Measurements from ENCODE around the gene PRKRA. TPM values are rescaled to one million over a fixed set of nuclear protein-coding genes. Genes with fewer than 3 reads are reported as not detected.

PRKRA gene
- polyA plus RNA-seq, 1 of the 3 experiments (the other 2 are of a cell fraction), result 44.3 TPM

DNA sequence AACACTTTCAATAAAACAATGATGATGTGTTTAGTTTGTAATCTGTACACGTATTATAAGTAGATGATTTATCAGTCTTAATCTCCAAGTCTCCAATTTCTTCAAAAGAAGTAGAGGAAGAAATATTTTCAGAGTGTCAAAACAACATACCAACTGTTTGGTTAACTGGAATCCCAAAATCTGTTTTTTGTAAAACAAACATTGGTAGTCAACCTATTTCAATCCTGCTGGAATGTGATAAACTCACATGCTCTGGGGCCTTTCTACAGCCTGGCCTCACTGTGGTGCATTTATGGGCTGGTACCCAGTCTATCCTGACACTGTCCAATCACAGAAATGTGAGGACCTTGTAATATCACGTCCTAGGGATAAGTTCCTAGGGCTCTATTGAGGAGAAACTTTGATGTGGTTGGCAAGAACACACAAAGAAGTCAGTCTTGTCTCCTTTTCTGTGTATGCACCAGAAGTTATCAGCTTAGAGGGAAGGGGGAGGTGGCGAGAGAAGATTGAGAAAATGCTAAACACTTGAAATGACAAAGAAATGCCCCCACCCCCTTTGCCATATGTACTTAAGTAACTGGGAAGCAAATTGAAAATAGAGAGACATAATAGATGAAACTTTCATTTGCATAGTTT, 47.2 kb downstream of the PRKRA start:
- H3K9me3 ChIP-seq, result no peaks in the 10 kb centered on the region
- no peaks in the 10 kb centered on the region for H4K20me1 ChIP-seq (ENCODE audit: insufficient read depth)
- H3K79me2 ChIP-seq (ENCODE audit: insufficient read depth), result no peaks in the 10 kb centered on the region
- H2AFZ ChIP-seq (ENCODE audit: low read depth), result 0 out of 2 replicates have a peak overlapping the region, but pooled peaks have one; percentile 51
- CTCF ChIA-PET, result interaction anchor here (3.3 to 14.9 kb wide), 2 partner anchors 9 to 13 kb away, joined by 9 to 199 read pairs; no protein-coding TSS in a partner anchor
- DNase-seq, result no peak
- no peak overlapping the region for H3K4me2 ChIP-seq
- no peaks in the 10 kb centered on the region for H3K36me3 ChIP-seq (replicated peaks in 1 of 2; ENCODE audit: control insufficient read depth in 1 of 2, insufficient read depth in 2 of 2, low read length in 1 of 2)
- no peak overlapping the region for H3K9ac ChIP-seq
- TF ChIP-seq GABPA (IDR thresholded peaks at IDR 0.05; ENCODE audit: low read depth), result no peak
- TF ChIP-seq YY1 (IDR thresholded peaks at IDR 0.05; ENCODE audit: low read depth), result no peak
- no peak for TF ChIP-seq FOSL2 (IDR thresholded peaks at IDR 0.05; ENCODE audit: borderline replicate concordance, low read depth)
- TF ChIP-seq, protein P1, sequence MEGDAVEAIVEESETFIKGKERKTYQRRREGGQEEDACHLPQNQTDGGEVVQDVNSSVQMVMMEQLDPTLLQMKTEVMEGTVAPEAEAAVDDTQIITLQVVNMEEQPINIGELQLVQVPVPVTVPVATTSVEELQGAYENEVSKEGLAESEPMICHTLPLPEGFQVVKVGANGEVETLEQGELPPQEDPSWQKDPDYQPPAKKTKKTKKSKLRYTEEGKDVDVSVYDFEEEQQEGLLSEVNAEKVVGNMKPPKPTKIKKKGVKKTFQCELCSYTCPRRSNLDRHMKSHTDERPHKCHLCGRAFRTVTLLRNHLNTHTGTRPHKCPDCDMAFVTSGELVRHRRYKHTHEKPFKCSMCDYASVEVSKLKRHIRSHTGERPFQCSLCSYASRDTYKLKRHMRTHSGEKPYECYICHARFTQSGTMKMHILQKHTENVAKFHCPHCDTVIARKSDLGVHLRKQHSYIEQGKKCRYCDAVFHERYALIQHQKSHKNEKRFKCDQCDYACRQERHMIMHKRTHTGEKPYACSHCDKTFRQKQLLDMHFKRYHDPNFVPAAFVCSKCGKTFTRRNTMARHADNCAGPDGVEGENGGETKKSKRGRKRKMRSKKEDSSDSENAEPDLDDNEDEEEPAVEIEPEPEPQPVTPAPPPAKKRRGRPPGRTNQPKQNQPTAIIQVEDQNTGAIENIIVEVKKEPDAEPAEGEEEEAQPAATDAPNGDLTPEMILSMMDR (IDR thresholded peaks at IDR 0.05), result no peak
- TF ChIP-seq, protein P2, sequence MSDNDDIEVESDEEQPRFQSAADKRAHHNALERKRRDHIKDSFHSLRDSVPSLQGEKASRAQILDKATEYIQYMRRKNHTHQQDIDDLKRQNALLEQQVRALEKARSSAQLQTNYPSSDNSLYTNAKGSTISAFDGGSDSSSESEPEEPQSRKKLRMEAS (IDR thresholded peaks at IDR 0.05; ENCODE audit: low read depth), result no peak
- TF ChIP-seq, protein P3, sequence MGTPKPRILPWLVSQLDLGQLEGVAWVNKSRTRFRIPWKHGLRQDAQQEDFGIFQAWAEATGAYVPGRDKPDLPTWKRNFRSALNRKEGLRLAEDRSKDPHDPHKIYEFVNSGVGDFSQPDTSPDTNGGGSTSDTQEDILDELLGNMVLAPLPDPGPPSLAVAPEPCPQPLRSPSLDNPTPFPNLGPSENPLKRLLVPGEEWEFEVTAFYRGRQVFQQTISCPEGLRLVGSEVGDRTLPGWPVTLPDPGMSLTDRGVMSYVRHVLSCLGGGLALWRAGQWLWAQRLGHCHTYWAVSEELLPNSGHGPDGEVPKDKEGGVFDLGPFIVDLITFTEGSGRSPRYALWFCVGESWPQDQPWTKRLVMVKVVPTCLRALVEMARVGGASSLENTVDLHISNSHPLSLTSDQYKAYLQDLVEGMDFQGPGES (IDR thresholded peaks at IDR 0.05; ENCODE audit: low read depth, low read length), result no peak
- no peak for TF ChIP-seq MEF2A (IDR thresholded peaks at IDR 0.05; ENCODE audit: borderline replicate concordance, low read depth)
- TF ChIP-seq GATA2 (CRISPR knock-in tag; IDR thresholded peaks at IDR 0.05), result no peak
- no peak overlapping the region for H3K4me3 ChIP-seq (ENCODE audit: low read depth in 2 of 2, low read length in 1 of 2)
- H3K4me1 ChIP-seq (ENCODE audit: control insufficient read depth in 1 of 2, insufficient read depth in 2 of 2, low read depth in 1 of 2, low read length in 1 of 2), result peaks cover 0 to 2% of the 10 kb centered on the region in 2 experiments; a peak in 1 of 4 replicates
- POLR2A ChIA-PET, result interaction anchor here (0.6 to 1.0 kb wide), 2 partner anchors 10 to 28 kb away, joined by 3 read pairs; no protein-coding TSS in a partner anchor
- no peak overlapping the region for H3K27ac ChIP-seq (ENCODE audit: low read depth in 2 of 2, low read length in 1 of 2)
- peaks cover 3% of the 10 kb centered on the region for H3F3A ChIP-seq (replicated peaks; ENCODE audit: insufficient read depth)
- 81% methylated on average over 3 of the region's 3 CpGs for WGBS (ENCODE audit: low lambda C conversion rate)
- H3K9me2 ChIP-seq, result no peaks in the 10 kb centered on the region
- no peaks in the 10 kb centered on the region for H3K27me3 ChIP-seq (ENCODE audit: insufficient read depth)

DNA sequence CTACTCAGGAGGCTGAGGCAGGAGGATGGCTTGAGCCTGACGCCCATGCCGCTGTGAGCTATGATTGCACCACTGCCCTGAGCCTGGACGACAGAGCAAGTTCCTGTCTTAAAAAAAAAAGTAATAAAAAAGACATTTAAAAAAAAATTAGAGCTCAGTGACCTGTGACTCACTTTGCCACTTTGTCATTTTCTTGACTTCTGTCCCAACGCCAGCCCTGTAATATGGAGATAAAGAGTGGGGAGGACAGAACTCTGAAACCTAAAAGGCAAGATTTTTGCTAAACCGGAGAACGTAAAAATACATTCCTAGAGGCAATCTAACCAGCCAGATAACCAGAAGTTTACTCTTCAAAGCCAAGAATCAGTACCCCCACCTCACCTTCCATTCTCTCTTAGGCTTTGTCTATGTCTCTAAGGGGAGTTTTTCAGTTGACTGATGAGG, 49.0 kb downstream of the PRKRA start:
- no peak overlapping the region for H3K4me2 ChIP-seq
- CTCF ChIA-PET, result interaction anchor here (14.9 kb wide), 1 partner anchor 15 kb away, joined by 199 read pairs; no protein-coding TSS in a partner anchor
- no peaks in the 10 kb centered on the region for H4K20me1 ChIP-seq (ENCODE audit: insufficient read depth)
- no peak overlapping the region for H2AFZ ChIP-seq (ENCODE audit: low read depth)
- no peaks in the 10 kb centered on the region for H3K9me3 ChIP-seq
- DNase-seq, result no peak
- POLR2A ChIA-PET, result no interaction called here
- H3K27ac ChIP-seq (ENCODE audit: low read depth in 2 of 2, low read length in 1 of 2), result no peak overlapping the region
- no peak overlapping the region for H3K9ac ChIP-seq
- no peaks in the 10 kb centered on the region for H3K79me2 ChIP-seq (ENCODE audit: insufficient read depth)
- peaks cover 3% of the 10 kb centered on the region for H3F3A ChIP-seq (replicated peaks; ENCODE audit: insufficient read depth)
- peaks cover 0 to 2% of the 10 kb centered on the region in 2 experiments; a peak in 1 of 4 replicates for H3K4me1 ChIP-seq (ENCODE audit: control insufficient read depth in 1 of 2, insufficient read depth in 2 of 2, low read depth in 1 of 2, low read length in 1 of 2)
- WGBS (ENCODE audit: low lambda C conversion rate), result 86% methylated on average over 6 of the region's 6 CpGs
- no peaks in the 10 kb centered on the region for H3K9me2 ChIP-seq
- no peaks in the 10 kb centered on the region for H3K27me3 ChIP-seq (ENCODE audit: insufficient read depth)
- H3K4me3 ChIP-seq (ENCODE audit: low read depth in 2 of 2, low read length in 1 of 2), result no peak overlapping the region
- H3K36me3 ChIP-seq (replicated peaks in 1 of 2; ENCODE audit: control insufficient read depth in 1 of 2, insufficient read depth in 2 of 2, low read length in 1 of 2), result no peaks in the 10 kb centered on the region
- no peak for TF ChIP-seq JUND (IDR thresholded peaks at IDR 0.05)
- no peak for TF ChIP-seq POLR2AphosphoS5 (IDR thresholded peaks at IDR 0.05; ENCODE audit: low read depth, low read length)
- TF ChIP-seq, protein P4, sequence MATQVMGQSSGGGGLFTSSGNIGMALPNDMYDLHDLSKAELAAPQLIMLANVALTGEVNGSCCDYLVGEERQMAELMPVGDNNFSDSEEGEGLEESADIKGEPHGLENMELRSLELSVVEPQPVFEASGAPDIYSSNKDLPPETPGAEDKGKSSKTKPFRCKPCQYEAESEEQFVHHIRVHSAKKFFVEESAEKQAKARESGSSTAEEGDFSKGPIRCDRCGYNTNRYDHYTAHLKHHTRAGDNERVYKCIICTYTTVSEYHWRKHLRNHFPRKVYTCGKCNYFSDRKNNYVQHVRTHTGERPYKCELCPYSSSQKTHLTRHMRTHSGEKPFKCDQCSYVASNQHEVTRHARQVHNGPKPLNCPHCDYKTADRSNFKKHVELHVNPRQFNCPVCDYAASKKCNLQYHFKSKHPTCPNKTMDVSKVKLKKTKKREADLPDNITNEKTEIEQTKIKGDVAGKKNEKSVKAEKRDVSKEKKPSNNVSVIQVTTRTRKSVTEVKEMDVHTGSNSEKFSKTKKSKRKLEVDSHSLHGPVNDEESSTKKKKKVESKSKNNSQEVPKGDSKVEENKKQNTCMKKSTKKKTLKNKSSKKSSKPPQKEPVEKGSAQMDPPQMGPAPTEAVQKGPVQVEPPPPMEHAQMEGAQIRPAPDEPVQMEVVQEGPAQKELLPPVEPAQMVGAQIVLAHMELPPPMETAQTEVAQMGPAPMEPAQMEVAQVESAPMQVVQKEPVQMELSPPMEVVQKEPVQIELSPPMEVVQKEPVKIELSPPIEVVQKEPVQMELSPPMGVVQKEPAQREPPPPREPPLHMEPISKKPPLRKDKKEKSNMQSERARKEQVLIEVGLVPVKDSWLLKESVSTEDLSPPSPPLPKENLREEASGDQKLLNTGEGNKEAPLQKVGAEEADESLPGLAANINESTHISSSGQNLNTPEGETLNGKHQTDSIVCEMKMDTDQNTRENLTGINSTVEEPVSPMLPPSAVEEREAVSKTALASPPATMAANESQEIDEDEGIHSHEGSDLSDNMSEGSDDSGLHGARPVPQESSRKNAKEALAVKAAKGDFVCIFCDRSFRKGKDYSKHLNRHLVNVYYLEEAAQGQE (IDR thresholded peaks at IDR 0.05; ENCODE audit: low read depth, low read length), result no peak
- TF ChIP-seq TEAD4 (IDR thresholded peaks at IDR 0.05; ENCODE audit: borderline replicate concordance, insufficient read depth), result no peak
- TF ChIP-seq, protein P5, sequence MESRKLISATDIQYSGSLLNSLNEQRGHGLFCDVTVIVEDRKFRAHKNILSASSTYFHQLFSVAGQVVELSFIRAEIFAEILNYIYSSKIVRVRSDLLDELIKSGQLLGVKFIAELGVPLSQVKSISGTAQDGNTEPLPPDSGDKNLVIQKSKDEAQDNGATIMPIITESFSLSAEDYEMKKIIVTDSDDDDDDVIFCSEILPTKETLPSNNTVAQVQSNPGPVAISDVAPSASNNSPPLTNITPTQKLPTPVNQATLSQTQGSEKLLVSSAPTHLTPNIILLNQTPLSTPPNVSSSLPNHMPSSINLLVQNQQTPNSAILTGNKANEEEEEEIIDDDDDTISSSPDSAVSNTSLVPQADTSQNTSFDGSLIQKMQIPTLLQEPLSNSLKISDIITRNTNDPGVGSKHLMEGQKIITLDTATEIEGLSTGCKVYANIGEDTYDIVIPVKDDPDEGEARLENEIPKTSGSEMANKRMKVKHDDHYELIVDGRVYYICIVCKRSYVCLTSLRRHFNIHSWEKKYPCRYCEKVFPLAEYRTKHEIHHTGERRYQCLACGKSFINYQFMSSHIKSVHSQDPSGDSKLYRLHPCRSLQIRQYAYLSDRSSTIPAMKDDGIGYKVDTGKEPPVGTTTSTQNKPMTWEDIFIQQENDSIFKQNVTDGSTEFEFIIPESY (IDR thresholded peaks at IDR 0.05; ENCODE audit: borderline replicate concordance, low read depth), result no peak
- TF ChIP-seq ELF1 (IDR thresholded peaks at IDR 0.05), result no peak
- no peak for TF ChIP-seq FOXJ3 (CRISPR knock-in tag; IDR thresholded peaks at IDR 0.05)
- TF ChIP-seq EZH2phosphoT487 (IDR thresholded peaks at IDR 0.05; ENCODE audit: borderline replicate concordance, low read depth), result no peak
- TF ChIP-seq, protein P6, sequence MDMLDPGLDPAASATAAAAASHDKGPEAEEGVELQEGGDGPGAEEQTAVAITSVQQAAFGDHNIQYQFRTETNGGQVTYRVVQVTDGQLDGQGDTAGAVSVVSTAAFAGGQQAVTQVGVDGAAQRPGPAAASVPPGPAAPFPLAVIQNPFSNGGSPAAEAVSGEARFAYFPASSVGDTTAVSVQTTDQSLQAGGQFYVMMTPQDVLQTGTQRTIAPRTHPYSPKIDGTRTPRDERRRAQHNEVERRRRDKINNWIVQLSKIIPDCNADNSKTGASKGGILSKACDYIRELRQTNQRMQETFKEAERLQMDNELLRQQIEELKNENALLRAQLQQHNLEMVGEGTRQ (IDR thresholded peaks at IDR 0.05; ENCODE audit: borderline replicate concordance, low read depth, low read length), result no peak

Data from SK-N-SH (cell line).